GM12801 (cell line): ENCODE data around the gene BSCL2.

ENCODE experiments used
- CTCF ChIP-seq: IDR thresholded peaks from one replicate; pipeline ENCODE4 v1.5.1; 2011; ENCODE audit warnings: control low read depth; ENCODE audit not compliant: insufficient read length; ENCODE audit errors: extremely low read depth

BSCL2 gene

GRCh38 chr11:62725646-62726045 is 18.4 kb upstream of the BSCL2 start:
- no peak for TF ChIP-seq CTCF

- no peak for TF ChIP-seq CTCF
Measured at GRCh38 chr11:62724171-62724570, 16.9 kb upstream of the BSCL2 start.

GRCh38 chr11:62721994-62722393 is 14.8 kb upstream of the BSCL2 start:
- TF ChIP-seq CTCF = no peak

- TF ChIP-seq CTCF = no peak
Measured at GRCh38 chr11:62719302-62719978, 12.2 kb upstream of the BSCL2 start.

- no peak for TF ChIP-seq CTCF
Measured at GRCh38 chr11:62716816-62717215, 9.6 kb upstream of the BSCL2 start.

- no peak for TF ChIP-seq CTCF
Measured at GRCh38 chr11:62716206-62716605, 9.0 kb upstream of the BSCL2 start.

- no peak for TF ChIP-seq CTCF
Measured at GRCh38 chr11:62715150-62716130, 8.2 kb upstream of the BSCL2 start.
